Body of pancreas (tissue), 4 donors: ENCODE measurements around the gene CLK3.

Source experiments
- CTCF ChIP-seq, 7 experiments: fragments of 450-650 bp in 4 of 7; fragments of 200-600 bp in 3 of 7; sonication (generic) in 3 of 7; IDR thresholded peaks; one replicate each; pipeline ENCODE4 v1.5.1; 2016 to 2019; ENCODE audit warnings: antibody characterized with exemption in 7 of 7
- POLR2A ChIP-seq, 3 donors: fragments of 450-650 bp; IDR thresholded peaks; one replicate each; pipeline ENCODE4 v1.6.1; 2016; ENCODE audit warnings: antibody characterized with exemption in 3 of 3, mild to moderate bottlenecking in 2 of 3

GRCh38 chr15:74663303-74664027, 47.8 kb downstream of the CLK3 start:
- TF ChIP-seq CTCF (IDR thresholded peaks at IDR 0.05) (no peak), POLR2A (IDR thresholded peaks at IDR 0.05) (no peak)
